Activated naive CD4-positive, alpha-beta T cell treated with anti-CD3 and anti-CD28 coated beads, Interleukin-2, amount 50 U/mL, for 16 hours (primary cell): ENCODE results near the gene MN1.

ENCODE experiments used
- DNase-seq: peaks from one replicate; pipeline ENCODE4 v3.0.0-alpha.2; 2020

Gene MN1

GRCh38 chr22:27801616-27802345, at the start of gene MN1:
TSS of gene MN1 (minus strand) at chr22:27801756. CDS start at chr22:27800543, 1,213 bp downstream.
- DNase-seq = peak; percentile 66

DNA sequence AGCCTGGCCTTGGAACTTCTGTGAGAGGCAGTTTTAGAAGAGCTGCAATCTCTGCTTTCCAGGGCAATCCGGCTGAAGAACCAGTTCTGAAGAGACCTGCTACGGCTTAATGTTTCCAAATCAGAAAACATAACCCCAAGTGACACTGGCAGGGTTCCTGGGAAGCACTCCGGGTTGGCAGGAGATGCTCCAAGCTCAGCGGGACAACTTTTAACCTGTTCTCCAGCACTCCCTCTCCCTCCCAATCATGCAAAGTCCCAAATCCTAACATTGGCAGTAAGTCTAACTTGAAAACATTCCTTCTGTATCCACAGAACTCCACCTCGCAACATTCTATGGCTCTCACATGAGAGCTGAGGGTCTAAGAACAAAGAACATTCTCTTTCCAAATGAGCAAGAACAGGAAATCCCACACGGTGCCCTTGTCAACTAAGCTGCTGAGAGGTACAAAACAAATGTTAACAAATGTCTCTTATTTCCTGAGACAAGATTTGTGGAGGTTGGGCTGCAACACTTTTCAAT, 48.5 kb upstream of the MN1 start:
- no peak for DNase-seq

DNA sequence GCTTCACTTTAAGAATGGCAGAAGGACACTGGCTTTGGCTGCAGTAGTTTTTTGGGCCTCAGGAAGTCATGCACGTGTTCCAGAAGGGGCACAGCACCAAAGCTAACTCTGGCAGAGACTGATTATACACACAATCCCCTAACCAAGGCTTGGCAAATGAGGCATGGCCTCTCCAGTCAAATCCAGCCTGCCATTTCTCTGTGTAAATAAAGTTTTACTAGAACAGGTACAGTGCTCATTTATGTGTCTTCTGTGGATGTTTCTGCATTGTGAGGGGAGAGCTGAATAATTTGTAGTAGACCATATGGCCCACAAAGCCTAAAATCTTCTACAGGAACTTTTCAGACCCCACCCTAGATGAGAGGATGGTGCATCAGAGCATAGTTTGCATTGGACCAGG, 46.4 kb upstream of the MN1 start:
- DNase-seq = no peak

GRCh38 chr22:27846910-27847309, 45.4 kb upstream of the MN1 start:
- no peak for DNase-seq

GRCh38 chr22:27846248-27846757, 44.7 kb upstream of the MN1 start:
- no peak for DNase-seq

DNA sequence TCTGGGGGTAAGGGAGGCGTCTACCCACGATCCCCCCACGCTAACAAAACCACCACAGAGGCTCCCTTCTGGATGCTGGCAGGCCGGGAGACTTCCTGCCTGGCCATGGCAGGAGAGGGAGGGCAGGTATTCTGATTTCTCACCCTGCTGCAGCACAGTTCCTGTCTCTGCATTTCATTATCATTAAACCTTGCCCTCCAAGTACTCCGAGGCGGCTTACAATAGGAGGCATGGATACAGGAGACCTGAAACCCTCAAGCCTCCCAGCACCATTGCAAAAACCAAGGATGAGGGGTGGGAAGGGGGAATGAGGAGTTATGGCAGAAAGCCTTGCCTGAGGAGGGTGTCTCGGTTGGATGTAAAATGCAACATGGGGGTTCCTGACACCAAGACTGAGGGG, 44.1 kb upstream of the MN1 start:
- DNase-seq = no peak

- DNase-seq = no peak
Measured at GRCh38 chr22:27844656-27845591, 43.4 kb upstream of the MN1 start.

- DNase-seq = no peak
Measured at GRCh38 chr22:27844256-27844655, 42.7 kb upstream of the MN1 start.

GRCh38 chr22:27843441-27843840, 41.9 kb upstream of the MN1 start:
- no peak for DNase-seq

DNA sequence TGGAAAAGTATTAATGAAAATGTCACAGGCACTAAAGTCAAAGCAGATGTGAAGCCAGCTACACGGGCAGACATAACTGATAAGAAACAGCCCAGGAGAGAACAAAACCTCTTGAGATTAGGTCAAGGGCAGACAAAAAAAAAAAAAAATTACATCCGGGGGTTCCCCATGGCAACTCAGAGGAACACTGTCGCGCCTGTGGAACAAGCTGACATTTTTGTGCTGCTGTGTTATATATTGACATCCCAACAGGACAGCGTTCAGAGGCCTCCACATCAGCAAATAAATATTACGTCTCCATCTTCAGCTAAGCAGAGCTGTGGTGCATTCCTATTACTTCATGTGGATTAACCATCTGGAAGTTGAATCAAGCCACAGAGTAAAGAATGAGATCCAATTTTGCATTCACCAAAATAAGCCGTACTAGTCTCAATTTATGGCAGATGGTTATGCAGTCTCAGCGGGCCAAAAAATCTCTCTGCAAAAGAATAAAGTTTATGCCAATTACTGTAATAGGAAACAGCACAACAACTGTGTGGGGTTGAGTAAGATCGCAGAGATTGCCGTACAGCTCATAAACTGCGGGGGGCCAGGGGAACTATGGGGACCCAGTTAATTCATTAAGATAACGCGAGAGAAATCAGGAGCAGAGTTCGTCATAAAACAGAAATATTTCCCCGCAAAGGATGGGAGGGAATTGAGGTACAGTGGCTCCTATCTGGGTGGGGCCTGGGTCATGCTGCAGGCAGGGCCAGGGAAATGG, 41.3 kb upstream of the MN1 start:
- no peak for DNase-seq

- DNase-seq = no peak
Measured at GRCh38 chr22:27842201-27842600, 40.6 kb upstream of the MN1 start.

DNA sequence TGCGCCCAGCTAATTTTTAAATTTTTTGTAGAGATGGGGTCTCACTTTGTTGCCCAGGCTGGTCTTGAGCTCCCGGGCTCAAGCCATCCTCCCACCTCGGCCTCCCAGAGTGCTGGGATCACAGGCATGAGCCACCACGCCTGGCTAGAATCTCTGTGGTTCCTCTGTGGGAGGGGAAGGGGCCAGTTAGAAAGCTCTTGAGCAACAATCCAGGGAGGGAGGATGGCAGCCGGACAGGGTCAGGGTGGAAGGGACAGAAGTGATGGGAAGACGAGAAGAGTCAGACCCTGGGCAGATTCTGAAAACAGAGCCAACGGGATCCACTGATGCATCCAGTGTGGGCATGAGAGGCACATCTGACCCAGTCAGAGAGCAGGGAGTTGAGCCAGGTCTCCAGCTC, 38.9 kb upstream of the MN1 start:
- no peak for DNase-seq

DNA sequence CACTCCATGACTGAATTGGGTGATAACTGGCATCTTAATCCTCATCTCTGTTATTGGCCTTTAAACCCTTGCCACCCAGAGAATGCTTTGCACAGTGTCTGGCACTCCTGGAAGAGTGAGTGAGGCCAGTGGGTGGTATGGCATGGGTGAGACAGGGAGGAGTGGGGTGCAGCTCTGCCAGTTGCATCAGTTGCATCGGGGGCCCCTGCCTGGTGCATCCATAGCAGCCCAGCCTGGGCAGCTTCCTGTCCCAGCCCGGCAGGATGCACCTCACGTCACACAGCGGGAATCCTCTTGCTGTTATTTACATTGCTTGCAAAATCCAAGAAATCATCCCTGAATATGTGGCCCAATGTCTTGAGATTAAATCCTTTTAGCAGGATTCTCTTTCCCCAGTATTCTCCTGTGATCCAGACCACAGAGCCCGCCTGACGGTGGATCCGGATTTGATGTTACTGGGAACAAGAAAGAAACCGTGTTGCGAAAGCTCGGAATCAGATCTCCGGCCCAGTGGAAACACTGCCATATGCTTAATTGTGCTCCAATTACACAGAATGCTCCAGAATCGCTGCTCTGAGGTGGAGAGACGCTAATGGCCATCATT, 37.6 kb upstream of the MN1 start:
- no peak for DNase-seq

DNA sequence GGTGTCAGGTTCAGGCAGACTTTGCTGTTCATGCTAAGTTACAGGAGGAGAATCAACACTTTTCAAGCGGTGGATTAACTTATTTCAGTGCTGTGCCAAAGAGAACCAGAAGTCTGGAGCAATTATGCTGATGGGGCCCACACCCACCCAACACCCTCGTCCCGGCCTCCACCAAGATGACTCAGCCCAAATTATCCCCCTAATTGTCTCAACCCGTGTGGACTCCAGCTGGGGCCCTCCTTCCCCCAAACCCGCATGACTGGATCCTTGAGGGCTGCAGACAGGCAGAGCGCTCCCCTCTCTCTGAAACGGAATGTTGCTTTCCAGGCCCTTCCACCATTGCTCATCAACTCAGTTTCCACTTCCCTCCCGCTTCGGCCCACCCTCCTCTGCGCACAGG, 34.6 kb upstream of the MN1 start:
- DNase-seq = no peak

- no peak for DNase-seq
Measured at GRCh38 chr22:27835446-27835845, 33.9 kb upstream of the MN1 start.

GRCh38 chr22:27834364-27835185, 33.0 kb upstream of the MN1 start:
- no peak for DNase-seq

DNA sequence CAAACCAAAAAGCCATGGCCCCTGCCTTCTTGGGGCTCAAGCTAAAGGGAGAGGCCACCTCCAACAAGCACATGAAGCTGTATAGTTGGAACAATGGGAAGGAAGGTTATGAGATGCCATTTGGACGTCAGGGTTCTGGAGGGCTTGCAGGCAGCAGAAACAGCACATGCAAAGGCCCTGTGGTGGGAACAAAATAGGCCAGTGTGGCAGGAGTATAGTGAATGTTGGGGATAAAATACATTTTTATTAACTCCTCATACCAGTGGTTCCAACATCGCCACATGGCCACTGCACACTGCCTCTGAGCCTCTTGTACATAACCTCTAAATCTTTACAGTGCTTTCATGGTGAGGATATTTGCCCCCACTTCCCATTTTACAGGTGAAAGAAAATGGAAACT, 32.2 kb upstream of the MN1 start:
- no peak for DNase-seq

- no peak for DNase-seq
Measured at GRCh38 chr22:27832606-27833005, 31.1 kb upstream of the MN1 start.

GRCh38 chr22:27829620-27830019, 28.1 kb upstream of the MN1 start:
- DNase-seq = no peak

GRCh38 chr22:27827604-27828587, 26.3 kb upstream of the MN1 start:
- no peak for DNase-seq
